Karpas-422 (cell line): ENCODE data around the gene CRY1. TPM values are rescaled to one million over a fixed set of nuclear protein-coding genes. Genes with fewer than 3 reads are reported as not detected.

Source experiments
- DNase-seq: peaks from one replicate; pipeline ENCODE4 v3.0.0-alpha.2; 2015
- H2AFZ ChIP-seq: fragments of 200-600 bp; sonication (generic); 2 replicates; pipeline ENCODE4 v1.6.1; 2014; ENCODE audit warnings: antibody characterized with exemption, low read length, mixed read lengths
- H3K27ac ChIP-seq: fragments of 200-600 bp; sonication (generic); 2 replicates; pipeline ENCODE4 v1.5.1; 2014; ENCODE audit warnings: mild to moderate bottlenecking, low read length, moderate library complexity
- H3K27me3 ChIP-seq: fragments of 200-600 bp; sonication (generic); 2 replicates; pipeline ENCODE4 v1.6.1; 2014; ENCODE audit warnings: low read length, mixed read lengths
- H3K36me3 ChIP-seq: fragments of 200-600 bp; sonication (generic); 2 replicates; pipeline ENCODE4 v1.6.1; 2014; ENCODE audit warnings: low read length, mixed read lengths; ENCODE audit not compliant: insufficient read depth
- H3K4me1 ChIP-seq: fragments of 200-600 bp; sonication (generic); 2 replicates; pipeline ENCODE4 v1.6.1; 2014; ENCODE audit warnings: mild to moderate bottlenecking, low read length, mixed read lengths
- H3K4me2 ChIP-seq: fragments of 200-600 bp; sonication (generic); 2 replicates; pipeline ENCODE4 v1.6.1; 2014; ENCODE audit warnings: low read length, low read depth, mild to moderate bottlenecking; ENCODE audit not compliant: poor library complexity, severe bottlenecking
- H3K4me3 ChIP-seq: fragments of 200-600 bp; sonication (generic); 2 replicates; pipeline ENCODE4 v1.5.1; 2014; ENCODE audit warnings: mild to moderate bottlenecking, antibody characterized with exemption, low read length, mixed read lengths
- H3K79me2 ChIP-seq: fragments of 200-600 bp; sonication (generic); 2 replicates; pipeline ENCODE4 v1.6.1; 2014; ENCODE audit warnings: mild to moderate bottlenecking, low read length, mixed read lengths
- H3K9ac ChIP-seq: fragments of 200-600 bp; sonication (generic); 2 replicates; pipeline ENCODE4 v1.6.0; 2014; ENCODE audit warnings: low read length
- H3K9me2 ChIP-seq: fragments of 200-600 bp; sonication (generic), shearing (Covaris generic); replicated peaks from 2 replicates; pipeline ENCODE4 v1.6.0; 2014; ENCODE audit warnings: mild to moderate bottlenecking, low read length, moderate library complexity; ENCODE audit not compliant: insufficient read depth
- H3K9me3 ChIP-seq: fragments of 300-700, 200-600 bp; sonication (generic); 2 replicates; pipeline ENCODE4 v1.6.1; 2014; ENCODE audit warnings: low read length, mixed read lengths
- H4K20me1 ChIP-seq: fragments of 200-600 bp; sonication (generic); 2 replicates; pipeline ENCODE4 v1.6.1; 2014; ENCODE audit warnings: mild to moderate bottlenecking, antibody characterized with exemption, low read length, low read depth; ENCODE audit not compliant: insufficient read depth
- total RNA-seq: library from RNA; depleted of rRNA; stranded (reverse); fragments of >200 nt; shearing (Covaris generic); gene quantifications from 2 replicates; pipeline ENCODE4 v1.2.3, GENCODE V29; 2014; ENCODE audit warnings: low replicate concordance

The CRY1 gene
- total RNA-seq, 1 experiment from 2014 or later: not detected

GRCh38 chr12:107066691-107067090 lies 26.7 kb downstream of the CRY1 start:
- Histone ChIP-seq H4K20me1 (no peaks in the 10 kb centered on the region), H3K4me2 (no peak overlapping the region), H3K27ac (no peak overlapping the region), H3K36me3 (no peaks in the 10 kb centered on the region), H3K9me2 (no peaks in the 10 kb centered on the region), H3K27me3 (no peaks in the 10 kb centered on the region), H3K4me1 (no peaks in the 10 kb centered on the region), H3K9me3 (no peaks in the 10 kb centered on the region), H3K4me3 (no peak overlapping the region), H2AFZ (no peak overlapping the region), H3K79me2 (no peaks in the 10 kb centered on the region), H3K9ac (no peak overlapping the region)
- DNase-seq: no peak

DNA sequence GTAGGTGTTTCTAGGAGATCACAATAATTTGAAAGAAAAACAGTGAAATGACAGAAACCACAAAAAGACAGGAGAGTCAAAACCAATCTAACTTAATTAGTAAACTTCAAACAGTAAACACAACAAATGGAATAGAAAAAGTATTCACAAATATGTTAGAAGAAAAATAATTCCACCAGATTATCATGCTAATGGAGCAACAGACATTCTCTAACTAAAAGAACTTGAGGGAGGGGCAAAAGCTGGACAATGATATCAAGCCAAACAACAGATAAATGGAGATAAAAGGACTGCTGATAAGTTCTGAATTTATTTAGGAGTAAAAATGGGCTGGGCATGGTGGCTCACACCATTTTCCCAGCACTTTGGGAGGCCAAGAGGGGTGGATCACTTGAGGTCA lies 28.7 kb downstream of the CRY1 start:
- H3K27me3 ChIP-seq: no peaks in the 10 kb centered on the region
- H3K4me2 ChIP-seq: no peak overlapping the region
- DNase-seq: no peak
- H3K27ac ChIP-seq: no peak overlapping the region
- no peaks in the 10 kb centered on the region for H3K4me1 ChIP-seq
- no peaks in the 10 kb centered on the region for H3K9me2 ChIP-seq
- no peaks in the 10 kb centered on the region for H3K79me2 ChIP-seq
- H4K20me1 ChIP-seq: no peaks in the 10 kb centered on the region
- H3K9me3 ChIP-seq: no peaks in the 10 kb centered on the region
- H3K4me3 ChIP-seq: no peak overlapping the region
- no peak overlapping the region for H2AFZ ChIP-seq
- H3K9ac ChIP-seq: no peak overlapping the region
- no peaks in the 10 kb centered on the region for H3K36me3 ChIP-seq

GRCh38 chr12:107064243-107064642 lies 29.1 kb downstream of the CRY1 start:
- DNase-seq: no peak
- Histone ChIP-seq H3K4me1 (no peaks in the 10 kb centered on the region), H4K20me1 (no peaks in the 10 kb centered on the region), H3K9ac (no peak overlapping the region), H3K4me3 (no peak overlapping the region), H3K27ac (no peak overlapping the region), H3K9me2 (no peaks in the 10 kb centered on the region), H2AFZ (no peak overlapping the region), H3K27me3 (no peaks in the 10 kb centered on the region), H3K79me2 (no peaks in the 10 kb centered on the region), H3K9me3 (no peaks in the 10 kb centered on the region), H3K36me3 (no peaks in the 10 kb centered on the region), H3K4me2 (no peak overlapping the region)

DNA sequence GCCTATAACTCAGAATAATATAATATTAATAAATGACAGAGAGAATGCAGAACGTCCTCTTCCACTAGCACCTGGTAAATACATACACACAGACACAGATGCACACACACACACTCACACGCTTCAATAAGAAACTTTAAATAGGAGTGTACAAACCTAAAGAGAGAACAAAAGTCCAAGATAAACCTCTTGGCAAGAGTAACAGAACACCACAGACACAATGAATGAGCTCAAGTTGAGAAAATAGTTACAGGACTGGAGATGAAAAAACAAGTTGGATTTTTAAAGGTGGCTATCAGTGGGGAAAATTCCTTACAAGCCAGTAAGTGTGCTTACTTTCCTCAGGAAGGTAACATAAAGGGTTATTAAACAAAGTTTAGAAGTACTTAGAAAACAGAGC lies 35.2 kb downstream of the CRY1 start:
- Histone ChIP-seq H4K20me1 (no peaks in the 10 kb centered on the region), H3K4me3 (no peak overlapping the region), H3K27ac (no peak overlapping the region), H3K9me2 (no peaks in the 10 kb centered on the region), H3K4me2 (no peak overlapping the region), H3K9ac (no peak overlapping the region), H3K4me1 (no peaks in the 10 kb centered on the region), H3K79me2 (no peaks in the 10 kb centered on the region), H3K36me3 (no peaks in the 10 kb centered on the region), H2AFZ (no peak overlapping the region), H3K27me3 (no peaks in the 10 kb centered on the region), H3K9me3 (no peaks in the 10 kb centered on the region)
- DNase-seq: no peak

DNA sequence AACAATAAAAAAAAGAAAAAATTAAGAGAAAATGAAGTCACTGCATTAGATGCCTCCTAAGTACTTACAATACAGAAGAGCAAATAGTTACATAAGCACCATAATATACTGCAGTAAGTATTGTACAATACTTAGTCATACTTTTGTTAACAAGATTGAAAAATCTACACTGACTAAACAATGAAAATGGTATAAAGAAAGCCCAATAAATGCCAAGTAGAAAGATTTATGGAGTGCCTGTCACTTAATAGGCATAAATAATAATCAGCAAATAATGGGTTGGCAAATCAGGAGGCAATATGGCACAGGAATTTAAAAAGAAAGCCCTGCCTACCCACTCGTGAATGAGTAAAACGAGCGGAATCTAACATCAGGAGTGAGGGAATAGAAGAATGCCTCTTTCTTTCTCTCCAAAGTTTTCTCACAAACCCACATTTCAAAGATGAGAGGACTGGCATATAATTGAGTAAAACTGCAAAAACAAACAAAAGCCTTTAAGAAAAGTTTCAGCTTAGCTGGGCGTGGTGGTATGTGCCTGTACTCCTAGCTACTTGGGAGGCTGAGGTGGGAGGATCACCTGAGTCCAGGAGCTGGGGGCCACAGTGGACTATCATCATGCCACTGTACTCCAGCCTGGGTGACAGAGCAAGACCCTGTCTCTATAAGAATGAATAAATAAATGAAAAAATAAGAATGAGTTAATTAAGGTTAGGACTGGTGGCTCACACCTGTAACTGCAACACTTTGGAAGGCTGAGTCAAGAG lies 36.1 kb downstream of the CRY1 start:
- Histone ChIP-seq H3K36me3 (no peaks in the 10 kb centered on the region), H3K27me3 (no peaks in the 10 kb centered on the region), H2AFZ (no peak overlapping the region), H3K9me2 (no peaks in the 10 kb centered on the region), H3K4me3 (no peak overlapping the region), H3K4me2 (no peak overlapping the region), H3K9ac (no peak overlapping the region), H3K4me1 (no peaks in the 10 kb centered on the region), H3K79me2 (no peaks in the 10 kb centered on the region), H3K9me3 (no peaks in the 10 kb centered on the region), H3K27ac (no peak overlapping the region), H4K20me1 (no peaks in the 10 kb centered on the region)
- DNase-seq: no peak

- no peak overlapping the region for H2AFZ ChIP-seq
- no peaks in the 10 kb centered on the region for H3K9me2 ChIP-seq
- no peaks in the 10 kb centered on the region for H3K4me1 ChIP-seq
- DNase-seq: no peak
- no peaks in the 10 kb centered on the region for H3K36me3 ChIP-seq
- no peak overlapping the region for H3K27ac ChIP-seq
- no peaks in the 10 kb centered on the region for H3K9me3 ChIP-seq
- no peak overlapping the region for H3K4me3 ChIP-seq
- H4K20me1 ChIP-seq: no peaks in the 10 kb centered on the region
- H3K9ac ChIP-seq: no peak overlapping the region
- H3K27me3 ChIP-seq: no peaks in the 10 kb centered on the region
- H3K4me2 ChIP-seq: no peak overlapping the region
- no peaks in the 10 kb centered on the region for H3K79me2 ChIP-seq
Observed at GRCh38 chr12:107053709-107054108, 39.6 kb downstream of the CRY1 start.

GRCh38 chr12:107045186-107045585 lies 48.2 kb downstream of the CRY1 start:
- Histone ChIP-seq H3K4me1 (no peaks in the 10 kb centered on the region), H3K9me2 (no peaks in the 10 kb centered on the region), H3K9ac (no peak overlapping the region), H3K4me2 (no peak overlapping the region), H3K27me3 (no peaks in the 10 kb centered on the region), H4K20me1 (no peaks in the 10 kb centered on the region), H3K9me3 (no peaks in the 10 kb centered on the region), H3K27ac (no peak overlapping the region), H3K79me2 (no peaks in the 10 kb centered on the region), H3K4me3 (no peak overlapping the region), H2AFZ (no peak overlapping the region), H3K36me3 (no peaks in the 10 kb centered on the region)
- DNase-seq: no peak

- Histone ChIP-seq H4K20me1 (no peaks in the 10 kb centered on the region), H3K36me3 (no peaks in the 10 kb centered on the region), H3K4me2 (no peak overlapping the region), H3K4me3 (no peak overlapping the region), H3K4me1 (no peaks in the 10 kb centered on the region), H3K27ac (no peak overlapping the region), H3K9me2 (no peaks in the 10 kb centered on the region), H2AFZ (no peak overlapping the region), H3K27me3 (no peaks in the 10 kb centered on the region), H3K79me2 (no peaks in the 10 kb centered on the region), H3K9ac (no peak overlapping the region), H3K9me3 (no peaks in the 10 kb centered on the region)
- DNase-seq: no peak
Observed at GRCh38 chr12:107042801-107043200, 50.5 kb downstream of the CRY1 start.
